ENCODE results near the gene FGD3.

DNA sequence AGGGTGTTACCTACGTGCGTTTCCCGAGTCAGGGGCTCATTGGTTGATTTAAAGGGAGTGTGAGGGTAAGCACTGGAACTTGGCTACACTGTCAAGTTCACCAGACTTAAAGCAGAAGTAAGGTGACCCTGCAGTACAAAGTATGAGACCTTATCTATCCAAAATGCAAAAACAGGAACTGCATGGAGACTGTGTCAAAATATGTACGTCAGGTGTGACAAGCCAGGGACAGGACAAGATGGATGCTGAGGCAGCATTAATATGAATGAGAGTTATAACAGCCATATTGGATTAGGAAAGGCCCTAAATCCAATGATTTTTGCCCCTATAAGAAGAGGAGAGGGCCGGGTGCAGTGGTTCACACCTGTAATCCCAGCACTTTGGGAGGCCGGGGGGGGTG lies 95.8 kb downstream of the FGD3 start:
- TF ChIP-seq, protein P1, sequence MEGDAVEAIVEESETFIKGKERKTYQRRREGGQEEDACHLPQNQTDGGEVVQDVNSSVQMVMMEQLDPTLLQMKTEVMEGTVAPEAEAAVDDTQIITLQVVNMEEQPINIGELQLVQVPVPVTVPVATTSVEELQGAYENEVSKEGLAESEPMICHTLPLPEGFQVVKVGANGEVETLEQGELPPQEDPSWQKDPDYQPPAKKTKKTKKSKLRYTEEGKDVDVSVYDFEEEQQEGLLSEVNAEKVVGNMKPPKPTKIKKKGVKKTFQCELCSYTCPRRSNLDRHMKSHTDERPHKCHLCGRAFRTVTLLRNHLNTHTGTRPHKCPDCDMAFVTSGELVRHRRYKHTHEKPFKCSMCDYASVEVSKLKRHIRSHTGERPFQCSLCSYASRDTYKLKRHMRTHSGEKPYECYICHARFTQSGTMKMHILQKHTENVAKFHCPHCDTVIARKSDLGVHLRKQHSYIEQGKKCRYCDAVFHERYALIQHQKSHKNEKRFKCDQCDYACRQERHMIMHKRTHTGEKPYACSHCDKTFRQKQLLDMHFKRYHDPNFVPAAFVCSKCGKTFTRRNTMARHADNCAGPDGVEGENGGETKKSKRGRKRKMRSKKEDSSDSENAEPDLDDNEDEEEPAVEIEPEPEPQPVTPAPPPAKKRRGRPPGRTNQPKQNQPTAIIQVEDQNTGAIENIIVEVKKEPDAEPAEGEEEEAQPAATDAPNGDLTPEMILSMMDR (conservative IDR thresholded peaks at IDR 0.05) = no peak
- no peak for TF ChIP-seq ZFX (IDR thresholded peaks at IDR 0.05)

Measured in C4-2B (cell line).